NCI-H2107 treated with DMSO at 0.1 percent for 48 hours (cell line): ENCODE results near the gene RNF7.
"Not testable (repeated sequence)": the region's sequence is repeated elsewhere in the genome, so short reads cannot be mapped to it uniquely, and the experiment has no call there.

Experiments used
- DNase-seq: peaks from one replicate; lab custom pipeline; 2025; ENCODE audit not compliant: unreplicated experiment; lab: John Stamatoyannopoulos, UW

Gene RNF7

GRCh38 chr3:141777957-141778813 lies 40.1 kb downstream of the RNF7 start:
- DNase-seq, result no peak

GRCh38 chr3:141779667-141780066 lies 41.6 kb downstream of the RNF7 start:
- DNase-seq, result no peak

- DNase-seq, result no peak
These were observed 44.4 kb downstream of the RNF7 start for GRCh38 chr3:141782386-141782932.

GRCh38 chr3:141783632-141784031 lies 45.5 kb downstream of the RNF7 start:
- no peak for DNase-seq

- no peak for DNase-seq
These were observed 46.0 kb downstream of the RNF7 start for GRCh38 chr3:141784096-141784495.

GRCh38 chr3:141784531-141784930 lies 46.4 kb downstream of the RNF7 start:
- peak; percentile 72 for DNase-seq

GRCh38 chr3:141788149-141788548 lies 50.1 kb downstream of the RNF7 start:
- no peak for DNase-seq

- DNase-seq, result not testable (repeated sequence)
These were observed 50.7 kb downstream of the RNF7 start for GRCh38 chr3:141788750-141789149.

- DNase-seq, result no peak
These were observed 51.2 kb downstream of the RNF7 start for GRCh38 chr3:141789281-141789680.

- DNase-seq, result no peak
These were observed 52.1 kb downstream of the RNF7 start for GRCh38 chr3:141790171-141790570.

- no peak for DNase-seq
These were observed 54.4 kb downstream of the RNF7 start for GRCh38 chr3:141792495-141792894.

GRCh38 chr3:141793476-141794260 lies 55.6 kb downstream of the RNF7 start:
- DNase-seq, result no peak

- no peak for DNase-seq
These were observed 57.2 kb downstream of the RNF7 start for GRCh38 chr3:141795276-141795675.

- DNase-seq, result no peak
These were observed 57.6 kb downstream of the RNF7 start for GRCh38 chr3:141795741-141796080.

- DNase-seq, result peak; percentile 16
These were observed 58.2 kb downstream of the RNF7 start for GRCh38 chr3:141796081-141796888.
